ENCODE measurements around the gene OIP5.

Gene OIP5

DNA sequence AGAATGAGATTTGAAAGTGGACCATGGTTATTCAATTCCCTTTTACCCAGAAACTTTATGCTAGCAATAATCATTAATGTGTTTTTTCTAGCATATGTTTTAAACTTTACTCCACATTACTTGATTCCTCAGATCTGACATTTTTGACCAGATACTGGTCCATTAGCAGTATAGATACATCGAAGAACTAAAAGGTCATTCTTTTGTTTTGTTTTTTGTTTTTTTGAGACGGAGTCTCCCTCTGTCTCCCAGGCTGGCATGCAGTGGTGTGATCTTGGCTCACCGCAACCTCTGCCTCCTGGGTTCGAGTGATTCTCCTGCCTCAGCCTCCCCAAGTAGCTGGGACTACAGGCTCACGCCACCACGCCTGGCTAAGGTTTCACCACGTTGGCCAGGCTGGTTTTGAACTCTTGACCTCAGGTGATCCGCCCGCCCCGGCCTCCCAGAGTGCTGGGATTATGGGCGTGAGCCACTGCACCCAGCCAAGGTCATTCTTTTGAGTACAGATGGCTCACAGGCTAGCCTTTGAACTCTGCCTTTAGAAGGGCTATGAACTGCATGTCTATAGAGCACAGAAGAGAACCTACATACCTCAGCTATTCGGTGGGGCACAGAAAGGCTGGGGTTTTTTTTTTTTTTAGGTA lies 72.7 kb downstream of the OIP5 start:
- DNase-seq (ENCODE audit: low read depth), result no peak
- TF ChIP-seq, protein P1, sequence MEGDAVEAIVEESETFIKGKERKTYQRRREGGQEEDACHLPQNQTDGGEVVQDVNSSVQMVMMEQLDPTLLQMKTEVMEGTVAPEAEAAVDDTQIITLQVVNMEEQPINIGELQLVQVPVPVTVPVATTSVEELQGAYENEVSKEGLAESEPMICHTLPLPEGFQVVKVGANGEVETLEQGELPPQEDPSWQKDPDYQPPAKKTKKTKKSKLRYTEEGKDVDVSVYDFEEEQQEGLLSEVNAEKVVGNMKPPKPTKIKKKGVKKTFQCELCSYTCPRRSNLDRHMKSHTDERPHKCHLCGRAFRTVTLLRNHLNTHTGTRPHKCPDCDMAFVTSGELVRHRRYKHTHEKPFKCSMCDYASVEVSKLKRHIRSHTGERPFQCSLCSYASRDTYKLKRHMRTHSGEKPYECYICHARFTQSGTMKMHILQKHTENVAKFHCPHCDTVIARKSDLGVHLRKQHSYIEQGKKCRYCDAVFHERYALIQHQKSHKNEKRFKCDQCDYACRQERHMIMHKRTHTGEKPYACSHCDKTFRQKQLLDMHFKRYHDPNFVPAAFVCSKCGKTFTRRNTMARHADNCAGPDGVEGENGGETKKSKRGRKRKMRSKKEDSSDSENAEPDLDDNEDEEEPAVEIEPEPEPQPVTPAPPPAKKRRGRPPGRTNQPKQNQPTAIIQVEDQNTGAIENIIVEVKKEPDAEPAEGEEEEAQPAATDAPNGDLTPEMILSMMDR (conservative IDR thresholded peaks at IDR 0.05; ENCODE audit: low read depth, low read length), result no peak
- no peak overlapping the region for H3K4me3 ChIP-seq (ENCODE audit: low read length)
